Measurements from ENCODE around the gene EAF1. TPM values are rescaled to one million over a fixed set of nuclear protein-coding genes. Genes with fewer than 3 reads are reported as not detected.
A peak's percentile ranks its signal among the peaks of the same experiment; 100 is the strongest.

EAF1 gene
- total and polyA plus RNA-seq, 2 donors (not counting 1 experiment from before 2014, with no cell fraction given) = 8.3 to 19.8 TPM

GRCh38 chr3:15429080-15429479, 1.7 kb downstream of the EAF1 start:
- Histone ChIP-seq H3K4me1 (ENCODE audit: control insufficient read depth in 2 of 2, insufficient read depth in 2 of 2, low read length in 2 of 2) (peaks cover 19 to 28% of the 10 kb centered on the region in 2 donors), H3K79me2 (ENCODE audit: control insufficient read depth, insufficient read depth, low read length) (peaks cover 50% of the 10 kb centered on the region), H3K9ac (ENCODE audit: low read length) (no peak overlapping the region), H3K36me3 (replicated peaks in 1 of 2; ENCODE audit: control extremely low read depth in 1 of 2, control insufficient read depth in 1 of 2, extremely low read depth in 1 of 2, insufficient read depth in 2 of 2, low read length in 1 of 2) (peaks cover 6 to 37% of the 10 kb centered on the region in 2 experiments), H3K27ac (ENCODE audit: low read length in 2 of 2) (no peak overlapping the region), H4K20me1 (ENCODE audit: control insufficient read depth, insufficient read depth, low read length, poor library complexity, severe bottlenecking) (no peaks in the 10 kb centered on the region), H3K4me2 (replicated peaks; ENCODE audit: low read depth, low read length, poor library complexity, severe bottlenecking) (peak overlapping the region; percentile 81), H3K27me3 (replicated peaks in 1 of 4; ENCODE audit: control extremely low read depth in 1 of 4, control insufficient read depth in 3 of 4, insufficient read depth in 4 of 4, low read length in 3 of 4) (no peaks in the 10 kb centered on the region), H2AFZ (ENCODE audit: insufficient read depth, low read depth, low read length, poor library complexity, severe bottlenecking) (no peak overlapping the region), H3K4me3 (ENCODE audit: control extremely low read depth in 1 of 5, extremely low read depth in 1 of 5, insufficient read depth in 1 of 5, low read depth in 2 of 5, low read length in 4 of 5) (peak overlapping the region in 1 of 5 experiments; percentile 99), H3K9me3 (ENCODE audit: control extremely low read depth in 1 of 3, control insufficient read depth in 2 of 3, insufficient read depth in 1 of 3, low read length in 2 of 3) (no peaks in the 10 kb centered on the region)
- Mint-ChIP-seq H3K9me3 (ENCODE audit: insufficient read depth) (no peaks in the 10 kb centered on the region), H3K4me3 (peak overlapping the region; percentile 95), H3K27me3 (no peaks in the 10 kb centered on the region), H3K27ac (peak overlapping the region; percentile 92), H3K4me1 (peaks cover 45% of the 10 kb centered on the region)
- ChIA-PET POLR2A (interaction anchor here (0.5 kb wide), 1 partner anchor 52 kb away, joined by 5 read pairs; no protein-coding TSS in a partner anchor), CTCF (interaction anchor here (1.4 to 1.6 kb wide), 2 partner anchors 128 to 161 kb away, joined by 3 to 5 read pairs; no protein-coding TSS in a partner anchor)
- ATAC-seq (ENCODE audit: low read depth) = no peak
- intact Hi-C loops (cut with micrococcal nuclease) = loop anchor here (5.0 to 10.0 kb wide), 2 partner anchors 777 to 836 kb away; partner anchors contain the start of genes CCDC174, DPH3 and OXNAD1
- no peak for TF ChIP-seq EZH2 (IDR thresholded peaks at IDR 0.05; ENCODE audit: borderline replicate concordance, insufficient read depth, low read depth, low read length, poor library complexity, severe bottlenecking)
- TF ChIP-seq, protein P1, sequence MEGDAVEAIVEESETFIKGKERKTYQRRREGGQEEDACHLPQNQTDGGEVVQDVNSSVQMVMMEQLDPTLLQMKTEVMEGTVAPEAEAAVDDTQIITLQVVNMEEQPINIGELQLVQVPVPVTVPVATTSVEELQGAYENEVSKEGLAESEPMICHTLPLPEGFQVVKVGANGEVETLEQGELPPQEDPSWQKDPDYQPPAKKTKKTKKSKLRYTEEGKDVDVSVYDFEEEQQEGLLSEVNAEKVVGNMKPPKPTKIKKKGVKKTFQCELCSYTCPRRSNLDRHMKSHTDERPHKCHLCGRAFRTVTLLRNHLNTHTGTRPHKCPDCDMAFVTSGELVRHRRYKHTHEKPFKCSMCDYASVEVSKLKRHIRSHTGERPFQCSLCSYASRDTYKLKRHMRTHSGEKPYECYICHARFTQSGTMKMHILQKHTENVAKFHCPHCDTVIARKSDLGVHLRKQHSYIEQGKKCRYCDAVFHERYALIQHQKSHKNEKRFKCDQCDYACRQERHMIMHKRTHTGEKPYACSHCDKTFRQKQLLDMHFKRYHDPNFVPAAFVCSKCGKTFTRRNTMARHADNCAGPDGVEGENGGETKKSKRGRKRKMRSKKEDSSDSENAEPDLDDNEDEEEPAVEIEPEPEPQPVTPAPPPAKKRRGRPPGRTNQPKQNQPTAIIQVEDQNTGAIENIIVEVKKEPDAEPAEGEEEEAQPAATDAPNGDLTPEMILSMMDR (IDR thresholded peaks at IDR 0.05) = no peak
- no peak for DNase-seq
- WGBS (ENCODE audit: insufficient coverage) = 77% methylated on average over 5 of the region's 6 CpGs

DNA sequence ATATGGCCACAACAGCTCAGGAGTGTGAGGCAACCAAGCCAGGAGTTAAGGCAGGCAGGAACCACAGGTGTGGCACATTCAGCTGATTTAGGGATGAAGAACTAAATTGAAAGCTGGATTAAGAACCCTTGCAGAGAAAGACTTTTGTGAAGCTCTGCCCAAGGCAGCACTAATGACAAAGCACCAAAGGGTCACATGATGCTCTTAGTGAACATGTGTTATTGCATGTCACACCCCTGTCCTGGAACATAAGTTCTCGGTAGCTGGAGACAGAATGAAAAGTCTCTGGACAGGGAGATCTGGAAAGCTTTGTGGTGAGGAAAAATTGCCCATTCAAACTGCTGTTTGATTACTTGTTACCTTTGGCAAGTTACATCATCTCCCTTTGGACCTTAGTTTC, 3.2 kb downstream of the EAF1 start:
- no peak overlapping the region for H3K4me3 Mint-ChIP-seq
- H3K79me2 ChIP-seq (ENCODE audit: control insufficient read depth, insufficient read depth, low read length) = peaks cover 50% of the 10 kb centered on the region

More for the DNA sequence above, 3.2 kb downstream of the EAF1 start:
- no peak overlapping the region for H3K4me2 ChIP-seq (replicated peaks; ENCODE audit: low read depth, low read length, poor library complexity, severe bottlenecking)
- no peak for DNase-seq
- Mint-ChIP-seq H3K27ac (no peak overlapping the region), H3K9me3 (ENCODE audit: insufficient read depth) (no peaks in the 10 kb centered on the region), H3K27me3 (no peaks in the 10 kb centered on the region), H3K4me1 (peaks cover 38% of the 10 kb centered on the region)
- no peak overlapping the region for H3K9ac ChIP-seq (ENCODE audit: low read length)
- TF ChIP-seq EZH2 (IDR thresholded peaks at IDR 0.05; ENCODE audit: borderline replicate concordance, insufficient read depth, low read depth, low read length, poor library complexity, severe bottlenecking) = no peak
- TF ChIP-seq, protein P1 (IDR thresholded peaks at IDR 0.05) = no peak
- peaks cover 3% of the 10 kb centered on the region for H4K20me1 ChIP-seq (ENCODE audit: control insufficient read depth, insufficient read depth, low read length, poor library complexity, severe bottlenecking)
- H3K4me1 ChIP-seq (ENCODE audit: control insufficient read depth in 2 of 2, insufficient read depth in 2 of 2, low read length in 2 of 2) = peaks cover 19 to 28% of the 10 kb centered on the region in 2 donors
- no peak for ATAC-seq (ENCODE audit: low read depth)
- POLR2A ChIA-PET = interaction anchor here (0.7 kb wide), 1 partner anchor 1254 kb away, joined by 4 read pairs; no protein-coding TSS in a partner anchor
- no peak overlapping the region for H2AFZ ChIP-seq (ENCODE audit: insufficient read depth, low read depth, low read length, poor library complexity, severe bottlenecking)
- H3K36me3 ChIP-seq (replicated peaks in 1 of 2; ENCODE audit: control extremely low read depth in 1 of 2, control insufficient read depth in 1 of 2, extremely low read depth in 1 of 2, insufficient read depth in 2 of 2, low read length in 1 of 2) = peaks cover 15 to 41% of the 10 kb centered on the region in 2 experiments
- WGBS (ENCODE audit: insufficient coverage) = 100% methylated on average over 1 of the region's 1 CpG
- CTCF ChIA-PET = interaction anchor here (0.5 to 1.1 kb wide), 3 partner anchors 225 to 311 kb away, joined by 3 to 7 read pairs (median 3); partner anchors contain the start of gene CAPN7
- H3K4me3 ChIP-seq (ENCODE audit: control extremely low read depth in 1 of 5, extremely low read depth in 1 of 5, insufficient read depth in 1 of 5, low read depth in 2 of 5, low read length in 4 of 5) = no peak overlapping the region
- no peaks in the 10 kb centered on the region for H3K27me3 ChIP-seq (replicated peaks in 1 of 4; ENCODE audit: control extremely low read depth in 1 of 4, control insufficient read depth in 3 of 4, insufficient read depth in 4 of 4, low read length in 3 of 4)
- intact Hi-C loops (cut with micrococcal nuclease) = no loop called here
- H3K9me3 ChIP-seq (ENCODE audit: control extremely low read depth in 1 of 3, control insufficient read depth in 2 of 3, insufficient read depth in 1 of 3, low read length in 2 of 3) = no peaks in the 10 kb centered on the region
- H3K27ac ChIP-seq (ENCODE audit: low read length in 2 of 2) = no peak overlapping the region

Measured in B cell (primary cell).